ENCODE data around the gene CMTM1.

DNA sequence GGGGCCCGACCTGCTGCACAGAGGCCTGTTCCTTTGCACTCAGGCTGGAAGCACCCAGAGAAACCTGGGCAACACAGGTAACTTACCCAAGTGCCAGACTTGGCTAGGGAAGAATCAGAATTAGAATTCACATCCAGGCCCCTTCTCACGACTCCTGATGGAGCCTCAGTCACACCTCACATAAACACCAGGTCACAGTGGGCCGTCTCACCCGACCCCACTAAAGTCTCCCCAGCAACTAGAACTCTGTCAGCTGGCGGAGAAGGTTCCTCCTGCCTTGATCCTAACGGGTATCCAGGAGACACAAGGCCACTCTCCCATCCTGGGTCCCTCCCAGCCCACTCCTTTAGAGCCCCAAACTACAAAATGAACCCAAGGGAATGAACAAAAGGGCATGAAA lies 22.7 kb upstream of the CMTM1 start:
- TF ChIP-seq, protein P1, sequence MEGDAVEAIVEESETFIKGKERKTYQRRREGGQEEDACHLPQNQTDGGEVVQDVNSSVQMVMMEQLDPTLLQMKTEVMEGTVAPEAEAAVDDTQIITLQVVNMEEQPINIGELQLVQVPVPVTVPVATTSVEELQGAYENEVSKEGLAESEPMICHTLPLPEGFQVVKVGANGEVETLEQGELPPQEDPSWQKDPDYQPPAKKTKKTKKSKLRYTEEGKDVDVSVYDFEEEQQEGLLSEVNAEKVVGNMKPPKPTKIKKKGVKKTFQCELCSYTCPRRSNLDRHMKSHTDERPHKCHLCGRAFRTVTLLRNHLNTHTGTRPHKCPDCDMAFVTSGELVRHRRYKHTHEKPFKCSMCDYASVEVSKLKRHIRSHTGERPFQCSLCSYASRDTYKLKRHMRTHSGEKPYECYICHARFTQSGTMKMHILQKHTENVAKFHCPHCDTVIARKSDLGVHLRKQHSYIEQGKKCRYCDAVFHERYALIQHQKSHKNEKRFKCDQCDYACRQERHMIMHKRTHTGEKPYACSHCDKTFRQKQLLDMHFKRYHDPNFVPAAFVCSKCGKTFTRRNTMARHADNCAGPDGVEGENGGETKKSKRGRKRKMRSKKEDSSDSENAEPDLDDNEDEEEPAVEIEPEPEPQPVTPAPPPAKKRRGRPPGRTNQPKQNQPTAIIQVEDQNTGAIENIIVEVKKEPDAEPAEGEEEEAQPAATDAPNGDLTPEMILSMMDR (IDR thresholded peaks at IDR 0.05) = no peak
- TF ChIP-seq ZFX (IDR thresholded peaks at IDR 0.05; ENCODE audit: borderline replicate concordance) = no peak
